Glutamatergic neuron (in vitro differentiated cells): ENCODE measurements around the gene LRIF1. TPM values are rescaled to one million over a fixed set of nuclear protein-coding genes. Genes with fewer than 3 reads are reported as not detected.

Experiments used
- total RNA-seq: library from RNA; stranded (reverse); fragmentation: NEBNext Ultra II Directional; extraction: Animal tissue kit (Norgen Biotek cat#: 25700); gene quantifications from one replicate; pipeline ENCODE4 v1.2.1, GENCODE V29; 2021; ENCODE audit not compliant: unreplicated experiment

LRIF1 gene
- total RNA-seq, 1 donor from 2014 or later: 21.1 TPM

Other genes with a start within 250 kb of the LRIF1 start
- gene CD53, start 90.8 kb downstream of the LRIF1 start, total RNA-seq: not detected
- gene DRAM2, start 176.2 kb upstream of the LRIF1 start, total RNA-seq: 39.7 TPM
- 35.6 TPM for gene CEPT1, start 176.3 kb upstream of the LRIF1 start, total RNA-seq
- not detected for gene DENND2D, start 236.7 kb upstream of the LRIF1 start, total RNA-seq